Heart right ventricle (tissue), 16 donors: Measurements from ENCODE around the gene PGBD5. TPM values are rescaled to one million over a fixed set of nuclear protein-coding genes. Genes with fewer than 3 reads are reported as not detected.
A peak's percentile ranks its signal among the peaks of the same experiment; 100 is the strongest.

Experiments
- ATAC-seq, 8 donors: fragments of 200-7000 bp; cut with Tn5 transposase; one replicate each; pipeline ENCODE4 v1.9.1; 2020; ENCODE audit warnings: mild to moderate bottlenecking in 8 of 8, moderate library complexity in 8 of 8, moderate number of reproducible peaks in 1 of 8
- DNase-seq, 2 donors: peaks; one replicate each; pipeline ENCODE4 v3.0.0-alpha.2; 2020
- H3K27ac ChIP-seq, 10 donors: fragments of 200-600 bp; sonication (generic) in 2 of 10; one replicate each; pipeline versions ENCODE4 v1.5.0 to v1.8.0; 2020 to 2022; ENCODE audit warnings: mild to moderate bottlenecking in 3 of 10
- H3K27me3 ChIP-seq, 7 donors: fragments of 200-600 bp; one replicate each; pipeline ENCODE4 v1.8.0; 2021 to 2022; ENCODE audit warnings: mild to moderate bottlenecking in 2 of 7
- H3K36me3 ChIP-seq, 9 donors: fragments of 200-600 bp; sonication (generic) in 1 of 9; one replicate each; pipeline versions ENCODE4 v1.5.0 to v1.8.0; 2020 to 2022; ENCODE audit warnings: mild to moderate bottlenecking in 2 of 9
- H3K4me1 ChIP-seq, 9 donors: fragments of 200-600 bp; sonication (generic) in 1 of 9; one replicate each; pipeline versions ENCODE4 v1.5.0 to v1.8.0; 2020 to 2022; ENCODE audit warnings: mild to moderate bottlenecking in 4 of 9
- H3K4me3 ChIP-seq, 10 donors: fragments of 200-600 bp; sonication (generic) in 2 of 10; one replicate each; pipeline versions ENCODE4 v1.5.0 to v1.8.0; 2020 to 2022; ENCODE audit warnings: mild to moderate bottlenecking in 7 of 10, moderate library complexity in 2 of 10
- H3K9me3 ChIP-seq, 11 donors: fragments of 200-600 bp in 10 of 11; sonication (generic) in 2 of 11; one replicate each; pipeline versions ENCODE4 v1.5.0 to v1.8.0; 2013 to 2022; ENCODE audit warnings: mild to moderate bottlenecking in 2 of 11, control low read depth in 1 of 11, moderate library complexity in 1 of 11
- CTCF ChIP-seq, 9 donors: fragments of 200-600 bp; sonication (generic) in 2 of 9; IDR thresholded peaks; one replicate each; pipeline versions ENCODE4 v1.5.0 to v1.8.0; 2021 to 2022; ENCODE audit warnings: antibody characterized with exemption in 9 of 9, mild to moderate bottlenecking in 5 of 9, moderate library complexity in 1 of 9
- WGBS, 2 donors: extraction: QIAGEN DNeasy Blood & Tissue Kit; methylation state at CpG; one replicate each; pipeline ENCODE4 v1.1.7; 2013; ENCODE audit warnings: inconsistent platforms in 1 of 2; 5-methylcytosine and 5-hydroxymethylcytosine counted together
- intact Hi-C, 10 donors: fragments of 100-400 bp; cut with DNase I; formaldehyde crosslinking; loops; one replicate each; pipeline versions ENCODE4 v1.11.1 to v1.14.2; 2022
- polyA plus RNA-seq, 2 donors: library from polyadenylated mRNA; stranded (reverse); fragments of 200-250 nt; gene quantifications; one replicate each; pipeline ENCODE4 v1.2.3, GENCODE V29; 2013
- total RNA-seq, 10 donors: library from RNA; stranded (reverse); fragmentation: NEBNext Ultra II Directional in 3 of 10; extraction: Animal tissue kit (Norgen Biotek cat#: 25700) in 3 of 10; gene quantifications; one replicate each; pipeline versions ENCODE4 v1.2.1 to v1.2.4, GENCODE V29; 2021 to 2023
- donor health status: Arrhythmogenic right ventricular cardiomyopathy.
- donor health status: ischemic (EF 13 %, LVEDD 7.1; RV severe dilation, severe dysfunction).
- donor health status: healthy with polysubstance abuse.
- donor health status: DM: no; HTN: yes; CAD: no.
- donor health status: DM: no; HTN: no; CAD: no.
- donor health status: ischemic (EF 25% LVEDD 6.9; RV normal size, moderate dysfunction).
- donor health status: ischemic (EF 25% LVEDD 5.7; RV mildly dilated, moderate dysfunction).
- donor health status: healthy.
- donor health status: DM: yes; HTN: yes; CAD: no.
- donor health status: Ischemic cardiomyopathy.
- donor health status: ischemic (EF 35%, LVEDD 5.7; RV mildly dilated, moderate dysfunction).
- donor health status: nonischemic (EF 11% LVEDD 7.7; RV severe dilation, severe dysfunction).
- donor health status: DM: yes; HTN: yes; CAD: no.
- donor health status: PGD.
- donor health status: ischemic (EF 29% LVEDD 5.4; RV normal size, mild dysfunction).
- donor health status: nonischemic (EF 23%, LVEDD 6.1; RV moderate dilation, normal function).

Gene PGBD5
- total and polyA plus RNA-seq, 12 donors: 0.52 to 11.4 (median 7.9) TPM

GRCh38 chr1:230342699-230343098, 83.4 kb downstream of the PGBD5 start:
- 88% methylated on average over 2 of the region's 2 CpGs for WGBS, 2 donors
- peaks cover 0 to 13% (median 4%) of the 10 kb centered on the region in 9 donors for H3K4me1 ChIP-seq
- no peak overlapping the region for H3K27ac ChIP-seq

GRCh38 chr1:230342019-230342418, 84.1 kb downstream of the PGBD5 start:
- H3K9me3 ChIP-seq: no peaks in the 10 kb centered on the region
- H3K27ac ChIP-seq: peak overlapping the region in 1 of 10 donors; percentile 11
- H3K36me3 ChIP-seq: no peaks in the 10 kb centered on the region
- H3K4me1 ChIP-seq: peaks cover 0 to 13% (median 4%) of the 10 kb centered on the region in 9 donors
- 43 to 54% methylated on average over 3 of the region's 3 CpGs for WGBS, 2 donors
- peaks cover 0 to 3% (median 0%) of the 10 kb centered on the region in 7 donors for H3K27me3 ChIP-seq
- TF ChIP-seq CTCF (IDR thresholded peaks at IDR 0.05): no peak
- ATAC-seq: peak in 4 of 8 donors; percentile 22 to 60 (median 43)
- H3K4me3 ChIP-seq: no peak overlapping the region
- intact Hi-C loops: no loop called here
- DNase-seq: no peak

More at GRCh38 chr1:230342699-230343098, 83.4 kb downstream of the PGBD5 start:
- no peak for DNase-seq
- Histone ChIP-seq H3K9me3 (no peaks in the 10 kb centered on the region), H3K36me3 (no peaks in the 10 kb centered on the region), H3K27me3 (peaks cover 0 to 3% (median 0%) of the 10 kb centered on the region in 7 donors), H3K4me3 (no peak overlapping the region)
- no peak for ATAC-seq
- intact Hi-C loops: no loop called here
- no peak for TF ChIP-seq CTCF (IDR thresholded peaks at IDR 0.05)

GRCh38 chr1:230341162-230341546, 85.0 kb downstream of the PGBD5 start:
- 50 to 64% methylated on average over 3 of the region's 3 CpGs for WGBS, 2 donors
- no peak for TF ChIP-seq CTCF (IDR thresholded peaks at IDR 0.05)
- H3K4me1 ChIP-seq: peaks cover 0 to 13% (median 4%) of the 10 kb centered on the region in 9 donors
- no peaks in the 10 kb centered on the region for H3K9me3 ChIP-seq
- intact Hi-C loops: no loop called here
- H3K36me3 ChIP-seq: no peaks in the 10 kb centered on the region
- H3K27me3 ChIP-seq: peaks cover 0 to 3% (median 0%) of the 10 kb centered on the region in 7 donors
- DNase-seq (no peak), ATAC-seq (peak in 2 of 8 donors; percentile 5 to 34)
- H3K27ac ChIP-seq: no peak overlapping the region
- H3K4me3 ChIP-seq: no peak overlapping the region

- Histone ChIP-seq H3K36me3 (no peaks in the 10 kb centered on the region), H3K4me3 (no peak overlapping the region), H3K27me3 (peaks cover 0 to 3% (median 0%) of the 10 kb centered on the region in 7 donors), H3K27ac (peak overlapping the region in 1 of 10 donors; percentile 17), H3K4me1 (peaks cover 0 to 13% (median 4%) of the 10 kb centered on the region in 9 donors), H3K9me3 (no peaks in the 10 kb centered on the region)
- peak in 5 of 8 donors; percentile 40 to 60 (median 47) for ATAC-seq
- peak; percentile 51 to 61 for DNase-seq
- WGBS, 2 donors: 37 to 60% methylated on average over 7 of the region's 7 CpGs
- intact Hi-C loops: no loop called here
- TF ChIP-seq CTCF (IDR thresholded peaks at IDR 0.05): no peak
Observed at GRCh38 chr1:230340526-230341161, 85.5 kb downstream of the PGBD5 start.
